ENCODE results near the gene DRAP1.
"Not testable (repeated sequence)": the region's sequence is repeated elsewhere in the genome, so short reads cannot be mapped to it uniquely, and the experiment has no call there.

DRAP1 gene

GRCh38 chr11:65947603-65948125 is 28.4 kb downstream of the DRAP1 start:
- no peak overlapping the region for H3K27ac Mint-ChIP-seq
- no peaks in the 10 kb centered on the region for H3K4me1 Mint-ChIP-seq (ENCODE audit: low read depth)
- no peak overlapping the region for H3K4me3 Mint-ChIP-seq
- no peak for DNase-seq
- no peaks in the 10 kb centered on the region for H3K9me3 Mint-ChIP-seq
- H3K27me3 Mint-ChIP-seq: no peaks in the 10 kb centered on the region
- no peaks in the 10 kb centered on the region for H3K36me3 Mint-ChIP-seq (ENCODE audit: low read depth)

DNA sequence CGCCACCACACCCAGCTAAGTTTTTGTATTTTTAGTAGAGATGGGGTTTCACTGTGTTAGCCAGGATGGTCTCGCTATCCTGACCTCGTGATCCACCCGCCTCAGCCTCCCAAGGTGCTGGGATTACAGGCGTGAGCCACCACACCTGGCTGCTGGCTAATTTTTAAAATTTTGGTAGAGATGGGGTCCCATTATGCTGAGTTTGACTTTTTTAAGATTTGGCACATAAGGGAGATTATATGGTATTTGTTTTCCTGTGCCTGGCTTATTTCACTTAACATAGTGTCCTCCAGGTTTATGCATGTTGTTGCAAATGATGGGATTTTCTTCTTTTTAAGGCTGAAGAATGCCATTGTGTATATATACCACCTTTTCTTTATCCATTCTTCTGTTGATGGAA is 31.5 kb downstream of the DRAP1 start:
- DNase-seq; H3K9me3 Mint-ChIP-seq; H3K4me1 Mint-ChIP-seq (ENCODE audit: low read depth); H3K27ac Mint-ChIP-seq; H3K27me3 Mint-ChIP-seq; H3K4me3 Mint-ChIP-seq; H3K36me3 Mint-ChIP-seq (ENCODE audit: low read depth): not testable (repeated sequence)

GRCh38 chr11:65951641-65952040 is 32.4 kb downstream of the DRAP1 start:
- not testable (repeated sequence) for H3K4me1 Mint-ChIP-seq (ENCODE audit: low read depth); H3K27me3 Mint-ChIP-seq; H3K4me3 Mint-ChIP-seq; H3K36me3 Mint-ChIP-seq (ENCODE audit: low read depth); H3K27ac Mint-ChIP-seq; H3K9me3 Mint-ChIP-seq; DNase-seq

- no peak overlapping the region for H3K27ac Mint-ChIP-seq
- peaks cover 12% of the 10 kb centered on the region for H3K4me1 Mint-ChIP-seq (ENCODE audit: low read depth)
- H3K4me3 Mint-ChIP-seq: no peak overlapping the region
- no peaks in the 10 kb centered on the region for H3K36me3 Mint-ChIP-seq (ENCODE audit: low read depth)
- no peaks in the 10 kb centered on the region for H3K27me3 Mint-ChIP-seq
- DNase-seq: no peak
- no peaks in the 10 kb centered on the region for H3K9me3 Mint-ChIP-seq
These were observed 32.9 kb downstream of the DRAP1 start for GRCh38 chr11:65952052-65952521.

DNA sequence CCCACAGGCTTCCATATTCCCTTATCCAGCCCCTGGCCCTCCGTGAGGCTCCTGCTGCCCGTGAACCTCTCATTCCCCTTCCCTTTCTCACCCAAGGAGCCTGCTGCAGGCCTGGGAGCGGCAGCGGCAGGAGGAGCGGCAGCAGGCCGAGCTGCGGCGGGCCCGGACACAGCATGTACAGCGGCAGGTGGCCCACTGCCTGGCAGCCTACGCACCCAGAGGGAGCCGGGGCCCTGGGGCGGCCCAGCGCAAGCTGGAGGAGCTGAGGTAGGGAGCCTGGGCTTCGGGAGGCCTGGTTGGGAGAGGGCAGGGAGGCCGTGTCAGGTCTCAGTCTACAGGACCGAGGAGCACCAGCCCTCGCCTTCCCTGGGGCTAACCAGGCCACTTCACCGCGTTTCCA is 34.2 kb downstream of the DRAP1 start:
- H3K27ac Mint-ChIP-seq: no peak overlapping the region
- no peak for DNase-seq
- H3K4me3 Mint-ChIP-seq: no peak overlapping the region
- H3K27me3 Mint-ChIP-seq: no peaks in the 10 kb centered on the region
- no peaks in the 10 kb centered on the region for H3K36me3 Mint-ChIP-seq (ENCODE audit: low read depth)
- peaks cover 24% of the 10 kb centered on the region for H3K4me1 Mint-ChIP-seq (ENCODE audit: low read depth)
- H3K9me3 Mint-ChIP-seq: no peaks in the 10 kb centered on the region

- H3K9me3 Mint-ChIP-seq: no peaks in the 10 kb centered on the region
- no peaks in the 10 kb centered on the region for H3K36me3 Mint-ChIP-seq (ENCODE audit: low read depth)
- H3K4me1 Mint-ChIP-seq (ENCODE audit: low read depth): peaks cover 24% of the 10 kb centered on the region
- no peaks in the 10 kb centered on the region for H3K27me3 Mint-ChIP-seq
- DNase-seq: no peak
- no peak overlapping the region for H3K4me3 Mint-ChIP-seq
- no peak overlapping the region for H3K27ac Mint-ChIP-seq
These were observed 35.5 kb downstream of the DRAP1 start for GRCh38 chr11:65954771-65955170.

GRCh38 chr11:65958291-65958690 is 39.1 kb downstream of the DRAP1 start:
- H3K36me3 Mint-ChIP-seq (ENCODE audit: low read depth): peaks cover 21% of the 10 kb centered on the region
- H3K9me3 Mint-ChIP-seq: no peaks in the 10 kb centered on the region
- peak overlapping the region; percentile 94 for H3K27ac Mint-ChIP-seq
- H3K4me3 Mint-ChIP-seq: no peak overlapping the region
- no peak for DNase-seq
- peaks cover 49% of the 10 kb centered on the region for H3K4me1 Mint-ChIP-seq (ENCODE audit: low read depth)
- no peaks in the 10 kb centered on the region for H3K27me3 Mint-ChIP-seq

DNA sequence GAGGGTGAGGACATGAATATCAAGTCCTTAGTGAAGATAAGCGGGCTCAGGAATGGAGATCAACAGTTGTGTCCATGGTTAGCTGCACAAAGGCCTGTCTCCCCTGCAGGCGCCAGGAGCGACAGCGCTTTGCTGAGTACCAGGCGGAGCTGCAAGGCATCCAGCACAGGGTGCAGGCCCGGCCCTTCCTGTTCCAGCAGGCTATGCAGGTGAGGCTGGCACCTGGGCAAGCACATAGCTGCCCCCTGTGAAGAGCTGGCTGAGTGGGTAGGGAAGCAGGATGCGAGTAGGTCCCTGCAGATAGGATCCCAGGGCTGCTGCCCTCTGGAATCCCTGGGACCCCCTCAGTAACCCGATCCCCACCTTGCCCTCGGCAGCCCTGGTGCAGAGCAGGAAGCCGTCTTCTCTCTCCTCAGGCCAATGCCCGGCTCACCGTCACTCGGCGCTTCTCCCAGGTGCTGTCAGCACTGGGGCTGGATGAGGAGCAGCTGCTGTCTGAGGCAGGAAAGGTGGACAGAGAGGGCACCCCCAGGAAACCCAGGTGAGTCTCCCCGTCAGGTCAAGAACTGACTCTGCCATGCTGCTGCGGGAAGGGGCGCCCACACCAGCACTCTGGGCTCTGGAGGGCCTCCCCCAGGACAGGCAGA is 39.7 kb downstream of the DRAP1 start:
- Mint-ChIP-seq H3K4me3 (no peak overlapping the region), H3K9me3 (no peaks in the 10 kb centered on the region), H3K4me1 (ENCODE audit: low read depth) (peaks cover 54% of the 10 kb centered on the region), H3K36me3 (ENCODE audit: low read depth) (peaks cover 26% of the 10 kb centered on the region), H3K27ac (peak overlapping the region; percentile 94), H3K27me3 (no peaks in the 10 kb centered on the region)
- no peak for DNase-seq

DNA sequence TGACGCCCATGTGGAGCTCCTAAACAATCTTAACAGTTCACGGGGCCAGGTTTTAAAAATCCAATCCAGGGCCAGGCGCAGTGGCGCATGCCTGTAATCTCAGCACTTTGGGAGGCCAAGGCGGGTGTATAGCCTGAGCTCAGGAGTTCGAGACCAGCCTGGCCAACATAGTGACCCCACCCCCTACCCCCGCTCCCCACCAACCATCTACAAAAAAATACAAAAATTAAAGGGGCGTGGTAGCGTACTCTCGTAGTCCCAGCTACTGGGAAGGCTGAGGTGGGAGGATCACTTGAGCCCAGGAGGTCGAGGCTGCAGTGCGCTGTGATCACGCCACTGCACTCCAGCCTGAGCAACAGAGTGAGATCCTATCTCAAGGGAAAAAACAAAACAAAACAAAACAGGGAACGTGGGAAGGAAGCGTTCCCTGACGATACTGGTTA is 41.6 kb downstream of the DRAP1 start:
- Mint-ChIP-seq H3K4me1 (ENCODE audit: low read depth) (peaks cover 59% of the 10 kb centered on the region), H3K27me3 (no peaks in the 10 kb centered on the region), H3K36me3 (ENCODE audit: low read depth) (peaks cover 46% of the 10 kb centered on the region), H3K27ac (peak overlapping the region; percentile 98), H3K9me3 (no peaks in the 10 kb centered on the region), H3K4me3 (peak overlapping the region; percentile 95)
- no peak for DNase-seq

GRCh38 chr11:65961267-65962140 is 42.3 kb downstream of the DRAP1 start, which contains the start of gene SART1:
Gene SART1 (plus strand): TSS chr11:65961734. CDS start chr11:65961781, 47 bp downstream.
- peaks cover 52% of the 10 kb centered on the region for H3K36me3 Mint-ChIP-seq (ENCODE audit: low read depth)
- H3K9me3 Mint-ChIP-seq: no peaks in the 10 kb centered on the region
- H3K4me1 Mint-ChIP-seq (ENCODE audit: low read depth): peaks cover 55% of the 10 kb centered on the region
- peak within 1 kb of the TSS; percentile 98 for H3K27ac Mint-ChIP-seq
- peak within 1 kb of the TSS; percentile 95 for H3K4me3 Mint-ChIP-seq
- no peaks in the 10 kb centered on the region for H3K27me3 Mint-ChIP-seq
- peak; percentile 95 for DNase-seq

DNA sequence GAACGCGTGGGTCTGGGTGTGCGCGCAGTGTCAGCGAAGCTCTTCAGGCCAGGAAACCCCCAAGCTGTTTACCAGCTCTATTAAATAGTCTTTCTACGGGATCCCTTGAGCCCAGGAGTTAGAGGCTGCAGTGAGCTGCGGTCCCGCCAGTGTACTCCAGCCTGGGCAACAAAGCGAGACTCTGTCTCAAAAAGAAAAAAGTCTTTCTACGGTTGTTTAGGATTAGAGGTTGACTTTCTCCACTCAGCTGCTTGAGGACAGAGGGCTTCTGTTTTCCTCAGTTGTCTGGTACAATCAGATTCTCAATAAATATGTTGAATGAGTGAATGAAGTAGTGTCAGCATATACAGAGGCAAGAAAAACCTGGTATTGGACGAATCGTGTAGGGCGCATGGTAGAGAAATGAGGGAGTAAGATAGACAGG is 42.9 kb downstream of the DRAP1 start:
- no peaks in the 10 kb centered on the region for H3K9me3 Mint-ChIP-seq
- no peak for DNase-seq
- peaks cover 49% of the 10 kb centered on the region for H3K4me1 Mint-ChIP-seq (ENCODE audit: low read depth)
- H3K4me3 Mint-ChIP-seq: peak overlapping the region; percentile 95
- peaks cover 59% of the 10 kb centered on the region for H3K36me3 Mint-ChIP-seq (ENCODE audit: low read depth)
- no peaks in the 10 kb centered on the region for H3K27me3 Mint-ChIP-seq
- peak overlapping the region; percentile 98 for H3K27ac Mint-ChIP-seq

GRCh38 chr11:65964906-65965305 is 45.7 kb downstream of the DRAP1 start:
- no peak for DNase-seq
- no peak overlapping the region for H3K27ac Mint-ChIP-seq
- H3K4me1 Mint-ChIP-seq (ENCODE audit: low read depth): peaks cover 43% of the 10 kb centered on the region
- H3K36me3 Mint-ChIP-seq (ENCODE audit: low read depth): peaks cover 86% of the 10 kb centered on the region
- H3K4me3 Mint-ChIP-seq: no peak overlapping the region
- H3K27me3 Mint-ChIP-seq: no peaks in the 10 kb centered on the region
- H3K9me3 Mint-ChIP-seq: no peaks in the 10 kb centered on the region

DNA sequence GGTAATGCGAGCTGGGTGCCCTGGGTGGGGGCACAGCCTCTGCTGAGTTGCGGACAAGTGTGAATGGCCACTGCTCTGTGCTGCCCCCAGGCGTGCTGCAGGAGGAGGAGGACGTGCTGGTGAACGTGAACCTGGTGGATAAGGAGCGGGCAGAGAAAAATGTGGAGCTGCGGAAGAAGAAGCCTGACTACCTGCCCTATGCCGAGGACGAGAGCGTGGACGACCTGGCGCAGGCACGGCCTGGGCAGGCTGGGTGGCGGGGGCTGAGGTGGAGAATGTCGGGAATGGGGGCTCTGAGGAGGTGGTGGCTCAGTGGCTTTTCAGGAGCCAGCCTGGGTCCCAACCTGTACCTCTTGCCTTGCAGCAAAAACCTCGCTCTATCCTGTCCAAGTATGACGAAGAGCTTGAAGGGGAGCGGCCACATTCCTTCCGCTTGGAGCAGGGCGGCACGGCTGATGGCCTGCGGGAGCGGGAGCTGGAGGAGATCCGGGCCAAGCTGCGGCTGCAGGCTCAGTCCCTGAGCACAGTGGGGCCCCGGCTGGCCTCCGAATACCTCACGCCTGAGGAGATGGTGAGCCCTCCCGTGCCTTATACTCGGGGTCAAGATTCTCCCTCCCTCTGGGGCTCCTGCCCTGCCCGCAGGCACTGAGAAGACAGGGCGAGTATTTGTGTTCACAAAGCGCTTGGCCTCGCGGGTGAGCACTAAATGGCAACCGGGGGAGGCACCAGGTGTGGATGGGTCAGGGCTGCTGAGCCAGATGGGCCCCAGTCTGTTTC is 46.9 kb downstream of the DRAP1 start:
- Mint-ChIP-seq H3K36me3 (ENCODE audit: low read depth) (peaks cover 90% of the 10 kb centered on the region), H3K27me3 (no peaks in the 10 kb centered on the region), H3K4me1 (ENCODE audit: low read depth) (peaks cover 38% of the 10 kb centered on the region), H3K27ac (peak overlapping the region; percentile 63), H3K9me3 (no peaks in the 10 kb centered on the region), H3K4me3 (no peak overlapping the region)
- DNase-seq: no peak

- Mint-ChIP-seq H3K27me3 (no peaks in the 10 kb centered on the region), H3K36me3 (ENCODE audit: low read depth) (peaks cover 89% of the 10 kb centered on the region), H3K4me1 (ENCODE audit: low read depth) (peaks cover 30% of the 10 kb centered on the region)
These were observed 48.2 kb downstream of the DRAP1 start for GRCh38 chr11:65967329-65967934.

More at GRCh38 chr11:65967329-65967934, 48.2 kb downstream of the DRAP1 start:
- Mint-ChIP-seq H3K4me3 (no peak overlapping the region), H3K9me3 (no peaks in the 10 kb centered on the region), H3K27ac (no peak overlapping the region)
- no peak for DNase-seq

Data from activated T-cell treated with anti-CD3 and anti-CD28 coated beads, Interleukin-2, amount 50 U/mL, for 24 hours (primary cell).